ENCODE measurements around the gene NR2E3. TPM values are rescaled to one million over a fixed set of nuclear protein-coding genes. Genes with fewer than 3 reads are reported as not detected.

The NR2E3 gene
- total RNA-seq, 1 donor from 2014 or later: 0.26 TPM

DNA sequence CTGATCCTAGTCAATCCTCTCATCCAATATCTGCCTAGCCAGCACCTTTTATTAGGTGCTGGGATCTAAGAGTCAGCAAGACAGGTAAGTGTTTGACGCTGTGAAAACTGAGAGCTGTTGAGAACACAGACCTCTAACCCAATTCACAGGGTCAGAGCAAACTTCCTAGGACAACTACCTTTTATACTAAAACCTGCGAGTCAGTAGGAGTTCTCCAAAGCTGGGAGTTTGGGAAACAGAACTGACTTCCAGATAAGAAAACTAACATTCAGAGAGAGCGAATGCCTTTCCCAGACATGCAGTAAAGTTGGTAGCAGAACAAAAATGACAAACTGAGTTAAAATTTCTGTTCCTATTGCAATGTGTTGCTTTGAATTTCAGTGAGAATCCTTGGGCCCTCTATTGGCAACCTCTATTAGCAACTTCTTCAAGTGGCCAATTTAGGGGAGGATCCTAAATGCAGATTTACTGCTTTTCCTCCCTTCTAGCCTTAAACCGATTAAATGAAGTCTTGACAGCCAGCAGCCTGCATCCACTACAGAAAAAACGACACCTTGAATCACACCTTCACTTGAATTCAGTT lies 11.3 kb downstream of the NR2E3 start:
- H3K27me3 ChIP-seq: no peaks in the 10 kb centered on the region
- no peak for ATAC-seq
- H3K4me3 ChIP-seq: no peak overlapping the region
- H3K4me1 ChIP-seq: no peaks in the 10 kb centered on the region
- no peak for DNase-seq
- TF ChIP-seq, protein P1, sequence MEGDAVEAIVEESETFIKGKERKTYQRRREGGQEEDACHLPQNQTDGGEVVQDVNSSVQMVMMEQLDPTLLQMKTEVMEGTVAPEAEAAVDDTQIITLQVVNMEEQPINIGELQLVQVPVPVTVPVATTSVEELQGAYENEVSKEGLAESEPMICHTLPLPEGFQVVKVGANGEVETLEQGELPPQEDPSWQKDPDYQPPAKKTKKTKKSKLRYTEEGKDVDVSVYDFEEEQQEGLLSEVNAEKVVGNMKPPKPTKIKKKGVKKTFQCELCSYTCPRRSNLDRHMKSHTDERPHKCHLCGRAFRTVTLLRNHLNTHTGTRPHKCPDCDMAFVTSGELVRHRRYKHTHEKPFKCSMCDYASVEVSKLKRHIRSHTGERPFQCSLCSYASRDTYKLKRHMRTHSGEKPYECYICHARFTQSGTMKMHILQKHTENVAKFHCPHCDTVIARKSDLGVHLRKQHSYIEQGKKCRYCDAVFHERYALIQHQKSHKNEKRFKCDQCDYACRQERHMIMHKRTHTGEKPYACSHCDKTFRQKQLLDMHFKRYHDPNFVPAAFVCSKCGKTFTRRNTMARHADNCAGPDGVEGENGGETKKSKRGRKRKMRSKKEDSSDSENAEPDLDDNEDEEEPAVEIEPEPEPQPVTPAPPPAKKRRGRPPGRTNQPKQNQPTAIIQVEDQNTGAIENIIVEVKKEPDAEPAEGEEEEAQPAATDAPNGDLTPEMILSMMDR (IDR thresholded peaks at IDR 0.05): no peak
- intact Hi-C loops (cut with DNase I): no loop called here
- H3K27ac ChIP-seq: no peak overlapping the region
- H3K36me3 ChIP-seq: peaks cover 18% of the 10 kb centered on the region
- H3K9me3 ChIP-seq: peaks cover 10% of the 10 kb centered on the region

- DNase-seq (no peak), ATAC-seq (no peak)
- Histone ChIP-seq H3K9me3 (peaks cover 10% of the 10 kb centered on the region), H3K27ac (no peak overlapping the region), H3K4me3 (no peak overlapping the region), H3K4me1 (no peaks in the 10 kb centered on the region), H3K36me3 (peaks cover 32% of the 10 kb centered on the region), H3K27me3 (no peaks in the 10 kb centered on the region)
- TF ChIP-seq, protein P1 (IDR thresholded peaks at IDR 0.05): no peak
- intact Hi-C loops (cut with DNase I): no loop called here
Observed at GRCh38 chr15:71822890-71823630, 12.7 kb downstream of the NR2E3 start.

GRCh38 chr15:71823801-71824200 lies 13.4 kb downstream of the NR2E3 start:
- TF ChIP-seq, protein P1 (IDR thresholded peaks at IDR 0.05): no peak
- no peak overlapping the region for H3K4me3 ChIP-seq
- H3K36me3 ChIP-seq: peaks cover 39% of the 10 kb centered on the region
- H3K4me1 ChIP-seq: no peaks in the 10 kb centered on the region
- no peak for DNase-seq
- no peaks in the 10 kb centered on the region for H3K27me3 ChIP-seq
- no peak overlapping the region for H3K27ac ChIP-seq
- ATAC-seq: no peak
- peaks cover 10% of the 10 kb centered on the region for H3K9me3 ChIP-seq
- intact Hi-C loops (cut with DNase I): no loop called here

DNA sequence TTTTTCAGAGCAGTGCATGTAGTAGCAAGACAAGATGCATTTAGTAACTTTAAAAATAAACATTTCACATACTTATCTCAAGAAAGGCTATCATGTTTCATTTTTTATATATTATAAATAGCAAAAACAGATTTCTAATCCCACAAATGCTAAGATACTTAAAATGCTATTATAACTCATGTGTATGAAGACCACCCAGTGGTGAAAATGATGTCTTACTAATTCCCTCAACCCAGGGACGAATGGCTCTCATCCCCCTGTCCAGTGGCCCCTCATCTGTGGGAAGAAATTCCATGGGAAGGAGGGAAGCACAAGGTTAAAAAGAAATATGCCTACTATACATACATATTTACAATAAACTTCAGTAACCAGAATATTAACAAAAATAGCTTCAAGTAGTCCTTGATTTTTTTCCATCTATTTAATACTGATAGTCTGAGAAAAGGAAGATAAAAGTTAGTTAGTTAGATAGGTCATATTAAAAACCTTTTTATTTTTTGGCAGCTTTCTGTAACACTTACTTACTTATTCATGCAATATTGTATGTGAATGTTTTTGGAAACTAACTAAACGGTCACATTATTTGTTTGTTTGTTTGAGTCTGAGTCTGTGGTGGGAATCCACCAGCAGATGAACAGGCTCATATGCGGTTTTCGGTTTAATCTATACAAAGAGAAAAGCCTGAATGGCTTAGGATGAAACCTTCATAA lies 14.8 kb downstream of the NR2E3 start:
- Histone ChIP-seq H3K36me3 (peaks cover 53% of the 10 kb centered on the region), H3K9me3 (peaks cover 10% of the 10 kb centered on the region), H3K27me3 (no peaks in the 10 kb centered on the region), H3K27ac (no peak overlapping the region), H3K4me1 (no peaks in the 10 kb centered on the region), H3K4me3 (no peak overlapping the region)
- DNase-seq (no peak), ATAC-seq (no peak)
- intact Hi-C loops (cut with DNase I): no loop called here
- TF ChIP-seq, protein P1 (IDR thresholded peaks at IDR 0.05): no peak

GRCh38 chr15:71826196-71826595 lies 15.8 kb downstream of the NR2E3 start:
- Histone ChIP-seq H3K4me1 (no peaks in the 10 kb centered on the region), H3K36me3 (peaks cover 58% of the 10 kb centered on the region), H3K9me3 (peaks cover 10% of the 10 kb centered on the region), H3K4me3 (no peak overlapping the region), H3K27me3 (no peaks in the 10 kb centered on the region), H3K27ac (no peak overlapping the region)
- ATAC-seq: no peak
- TF ChIP-seq, protein P1 (IDR thresholded peaks at IDR 0.05): no peak
- intact Hi-C loops (cut with DNase I): no loop called here
- DNase-seq: no peak
